KOPT-K1 (cell line): ENCODE measurements around the gene RFESD.
"Not testable (repeated sequence)": the region's sequence is repeated elsewhere in the genome, so short reads cannot be mapped to it uniquely, and the experiment has no call there.

Experiments
- H3K27ac ChIP-seq: fragments of 200-600 bp; sonication (generic); 2 replicates; pipeline ENCODE4 v1.5.1; 2016; ENCODE audit warnings: antibody characterized with exemption, mild to moderate bottlenecking, low read depth, low read length; ENCODE audit not compliant: poor library complexity, severe bottlenecking
- H3K36me3 ChIP-seq: fragments of 200-600 bp; sonication (generic); 2 replicates; pipeline ENCODE4 v1.5.1; 2017; ENCODE audit warnings: antibody characterized with exemption, mild to moderate bottlenecking, low read length, moderate library complexity; ENCODE audit not compliant: insufficient read depth
- H3K9me3 ChIP-seq: fragments of 200-600 bp; sonication (generic); 2 replicates; pipeline ENCODE4 v1.5.1; 2017; ENCODE audit warnings: antibody characterized with exemption, low read length, mild to moderate bottlenecking; ENCODE audit not compliant: insufficient read depth, poor library complexity, severe bottlenecking

Gene RFESD

DNA sequence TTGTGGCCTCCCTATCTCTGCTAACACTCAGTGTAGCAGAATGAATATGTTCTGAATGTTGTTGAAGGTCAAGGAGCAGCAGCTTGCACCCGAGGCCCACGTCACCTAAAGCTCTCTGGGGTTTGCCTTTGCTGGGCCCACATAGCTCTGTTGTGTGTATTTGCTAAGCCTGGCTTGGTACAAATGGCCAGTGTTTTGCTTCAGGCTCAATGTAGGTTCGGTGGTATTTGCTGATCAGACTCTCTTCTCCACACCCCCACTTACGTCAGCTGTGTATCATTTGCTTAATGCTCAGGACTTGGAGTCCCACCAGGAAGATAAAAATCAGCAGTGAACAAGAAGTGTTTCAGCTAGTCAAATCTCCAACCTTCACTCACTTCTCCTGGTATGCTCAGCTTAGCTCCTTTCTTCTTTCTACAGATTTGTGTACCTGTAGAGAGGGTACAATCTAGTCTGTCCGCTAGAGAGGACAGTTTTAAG lies 4.8 kb upstream of the RFESD start:
- no peak overlapping the region for H3K27ac ChIP-seq
- H3K36me3 ChIP-seq = no peaks in the 10 kb centered on the region
- no peaks in the 10 kb centered on the region for H3K9me3 ChIP-seq

DNA sequence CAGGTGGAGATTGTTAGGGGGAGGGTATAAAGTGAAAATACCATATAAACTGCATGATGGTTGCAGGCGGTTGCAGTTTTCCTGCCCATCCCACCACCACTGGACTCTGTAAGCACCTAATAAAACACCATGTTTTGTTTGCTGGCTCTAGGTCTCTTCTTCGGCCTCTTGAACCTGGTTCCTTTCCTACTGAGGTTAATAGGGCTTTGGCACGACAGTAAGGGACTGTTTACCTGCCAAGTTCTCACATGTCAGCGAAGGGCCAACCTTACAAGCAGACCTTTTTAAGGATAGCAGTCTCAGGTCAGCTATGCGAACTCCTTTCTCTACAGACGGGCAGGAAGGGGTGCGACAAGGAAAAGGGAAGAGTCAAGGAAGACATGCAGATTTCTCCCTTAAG lies 3.4 kb upstream of the RFESD start:
- Histone ChIP-seq H3K27ac (no peak overlapping the region), H3K36me3 (no peaks in the 10 kb centered on the region), H3K9me3 (no peaks in the 10 kb centered on the region)

DNA sequence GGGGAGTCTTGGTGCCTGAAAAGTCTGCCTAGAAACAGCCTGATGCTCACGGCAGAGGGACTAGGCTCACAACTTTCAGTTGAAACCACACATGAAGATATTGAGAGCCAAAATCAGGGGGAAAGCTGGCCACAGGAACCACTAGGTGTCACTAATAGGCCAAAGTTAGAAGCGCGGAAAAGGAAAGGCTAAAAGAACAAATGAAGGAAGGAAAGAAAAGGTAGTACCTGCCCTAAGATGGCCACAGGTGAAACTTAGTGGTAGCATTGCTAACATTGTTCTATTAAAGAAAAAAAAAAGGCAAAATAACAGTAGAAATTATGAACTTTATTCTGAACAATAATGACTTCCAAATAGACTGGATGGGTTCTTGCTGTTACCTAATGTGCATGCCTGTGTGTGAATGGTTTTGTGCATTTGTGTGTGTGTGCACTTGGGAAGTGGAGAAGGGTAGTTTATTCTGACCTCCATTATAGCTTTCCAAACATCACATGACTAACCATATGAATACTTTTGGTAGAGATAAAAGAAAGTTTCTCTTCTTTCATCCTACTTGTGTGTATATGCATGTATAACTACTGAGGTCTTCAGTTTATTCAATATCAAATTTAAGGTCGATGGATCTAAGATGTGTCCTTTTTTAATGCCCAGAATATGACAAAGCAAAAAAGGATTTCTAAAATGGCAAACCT lies 2.1 kb upstream of the RFESD start:
- Histone ChIP-seq H3K9me3 (no peaks in the 10 kb centered on the region), H3K27ac (peak overlapping the region; percentile 49), H3K36me3 (no peaks in the 10 kb centered on the region)

DNA sequence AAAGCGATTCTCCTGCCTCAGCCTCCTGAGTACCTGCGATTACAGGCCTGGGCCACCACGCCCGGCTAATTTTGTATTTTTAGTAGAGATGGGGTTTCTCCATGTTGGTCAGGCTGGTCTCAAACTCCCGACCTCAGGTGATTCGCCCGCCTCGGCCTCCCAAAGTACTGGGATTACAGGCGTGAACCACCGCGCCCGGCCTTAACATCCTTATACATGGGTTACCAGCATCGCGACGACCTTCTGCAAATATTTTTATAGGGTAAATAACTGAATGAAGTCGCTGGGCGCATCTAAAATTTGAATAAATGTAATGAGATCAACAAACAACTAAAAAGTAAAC lies 380 bp upstream of the RFESD start:
- H3K36me3 ChIP-seq, H3K9me3 ChIP-seq: not testable (repeated sequence)
- peak overlapping the region; percentile 95 for H3K27ac ChIP-seq

DNA sequence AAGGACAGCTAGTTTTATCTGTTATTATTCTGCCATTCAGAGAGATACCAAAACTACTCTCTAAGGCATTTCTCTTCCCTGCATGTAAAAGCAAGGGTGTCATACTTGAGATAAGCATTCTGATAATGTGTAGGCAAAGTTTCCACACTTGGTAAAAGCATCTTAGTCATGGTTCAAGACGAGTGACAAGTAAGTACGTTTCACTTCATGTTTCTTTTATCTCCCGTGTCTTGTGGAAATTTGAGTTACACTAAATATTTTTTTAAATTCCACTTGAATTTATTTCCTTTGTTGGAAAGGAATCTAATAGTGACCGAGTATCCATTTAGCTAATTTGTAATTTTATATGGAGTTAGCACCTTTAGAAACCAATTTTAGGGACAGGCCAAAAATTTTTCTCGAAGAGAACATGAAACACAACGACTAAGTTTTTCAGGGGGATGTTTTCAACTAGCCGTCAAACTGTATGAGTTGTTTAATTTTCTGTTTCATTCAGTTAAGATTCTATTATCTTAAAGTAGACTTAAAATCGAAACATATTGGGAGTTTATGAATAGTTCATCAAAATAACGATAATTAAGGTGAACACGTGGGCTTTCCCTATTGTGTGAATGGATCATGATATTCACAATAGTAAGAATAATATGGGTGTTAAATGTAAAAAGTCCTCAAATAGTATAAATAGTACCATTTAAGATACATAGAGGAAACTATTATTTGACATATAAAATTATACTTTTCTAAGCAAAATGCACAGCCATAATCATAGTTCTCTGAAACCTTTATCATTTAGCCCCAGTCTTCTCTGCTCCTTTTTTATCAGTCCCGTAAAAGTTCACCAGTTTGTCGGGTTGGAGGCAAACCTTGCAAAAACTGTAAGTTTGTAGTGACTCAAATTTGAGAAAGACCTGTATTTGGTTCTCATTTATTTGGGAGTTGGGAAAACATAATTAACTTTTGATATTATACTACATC lies 1.6 kb downstream of the RFESD start:
- Histone ChIP-seq H3K36me3 (0 out of 2 replicates have a peak, but pooled peaks cover 3% of the 10 kb centered on the region), H3K27ac (peak overlapping the region; percentile 95), H3K9me3 (no peaks in the 10 kb centered on the region)

DNA sequence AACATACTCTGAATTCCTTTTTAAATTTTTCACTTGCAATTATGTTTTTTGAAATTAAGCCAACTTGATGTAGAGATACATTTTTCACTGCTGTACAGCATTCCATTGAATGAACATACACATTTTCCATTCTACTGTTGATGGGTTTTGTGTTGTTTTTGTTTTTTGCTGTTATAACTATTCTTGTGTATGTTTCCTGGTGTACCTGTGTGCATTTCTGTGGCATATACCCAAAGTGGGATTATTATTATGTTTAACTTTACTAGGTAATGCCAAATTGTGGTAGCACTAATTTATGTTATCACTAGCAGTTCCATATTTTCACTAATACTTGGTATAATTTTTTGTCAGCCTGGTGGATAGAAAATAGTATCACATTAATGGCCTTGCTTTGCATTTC lies 2.7 kb downstream of the RFESD start:
- Histone ChIP-seq H3K9me3 (no peaks in the 10 kb centered on the region), H3K27ac (no peak overlapping the region), H3K36me3 (0 out of 2 replicates have a peak, but pooled peaks cover 5% of the 10 kb centered on the region)

DNA sequence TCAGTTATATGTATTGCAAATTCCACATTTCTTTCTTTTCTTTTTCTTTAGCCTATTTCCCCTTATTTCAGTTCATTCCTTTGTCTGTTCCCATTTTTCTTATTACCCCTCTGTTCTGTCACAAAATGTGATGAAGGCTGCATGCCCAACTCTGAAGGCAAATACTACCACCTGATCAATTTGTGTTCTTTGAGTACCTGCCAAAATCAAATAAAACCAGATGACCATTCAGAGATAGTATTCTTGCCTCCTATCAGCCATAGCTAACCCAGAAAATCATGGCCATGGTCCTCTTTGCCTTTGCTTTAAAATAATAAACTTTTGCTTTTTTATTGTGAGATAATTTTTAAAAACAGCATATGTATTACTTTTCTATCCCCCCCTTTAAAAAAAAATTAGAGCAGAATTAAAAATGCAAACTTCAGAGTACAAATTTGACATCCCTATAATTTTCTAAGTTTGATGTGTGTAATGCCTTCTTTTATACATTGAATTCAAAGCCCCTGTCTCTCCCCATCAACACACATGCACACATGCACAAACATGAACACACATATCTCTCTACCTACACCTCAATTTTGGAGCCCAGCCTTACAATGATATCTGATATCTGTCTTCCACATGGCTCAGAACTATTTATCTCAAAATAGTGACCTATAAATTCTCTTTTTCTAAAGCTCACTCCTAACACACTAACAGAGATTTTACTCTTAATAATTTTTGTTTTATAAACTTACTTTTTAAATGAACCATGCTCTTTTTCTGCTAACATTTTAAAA lies 3.5 kb downstream of the RFESD start:
- H3K36me3 ChIP-seq = 0 out of 2 replicates have a peak, but pooled peaks cover 5% of the 10 kb centered on the region
- no peaks in the 10 kb centered on the region for H3K9me3 ChIP-seq
- H3K27ac ChIP-seq = no peak overlapping the region

DNA sequence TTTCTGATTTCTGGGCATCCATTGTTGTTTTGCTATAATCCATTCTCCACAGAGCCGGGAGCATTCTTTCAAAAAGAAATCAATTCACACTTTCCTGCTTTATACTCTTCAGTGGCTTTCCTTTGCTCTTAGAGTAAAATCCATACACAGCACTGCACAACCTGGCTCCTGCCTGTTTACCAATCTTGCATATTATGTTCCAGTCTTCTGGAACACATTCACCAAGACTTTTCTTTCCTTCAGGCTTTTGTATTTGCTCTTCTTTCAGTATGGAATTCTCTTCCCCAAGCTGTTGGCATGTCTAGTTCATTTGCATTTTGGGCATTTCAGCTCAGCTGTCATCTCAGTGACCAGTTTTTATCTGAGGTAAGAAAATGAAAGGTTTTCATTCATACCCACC lies 6.3 kb downstream of the RFESD start:
- no peaks in the 10 kb centered on the region for H3K9me3 ChIP-seq
- no peak overlapping the region for H3K27ac ChIP-seq
- 0 out of 2 replicates have a peak, but pooled peaks cover 5% of the 10 kb centered on the region for H3K36me3 ChIP-seq

DNA sequence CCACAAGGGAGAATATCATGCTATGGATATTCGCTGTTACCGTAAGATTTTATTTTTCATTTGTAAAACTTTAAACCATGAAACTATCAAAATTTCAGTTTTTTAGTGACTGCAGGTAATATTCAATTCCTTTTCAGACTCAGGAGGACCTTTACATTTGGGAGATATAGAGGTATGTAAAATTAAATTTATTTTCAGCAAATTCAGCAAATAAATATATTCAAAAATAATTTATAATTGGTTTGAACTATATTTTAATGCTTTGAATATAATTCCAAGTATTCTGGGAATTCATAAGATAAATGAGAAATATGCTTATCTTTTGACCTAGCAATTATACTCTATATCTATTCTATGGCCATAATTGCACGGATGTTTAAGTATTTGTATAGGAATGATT lies 7.6 kb downstream of the RFESD start:
- H3K9me3 ChIP-seq = no peaks in the 10 kb centered on the region
- H3K27ac ChIP-seq = no peak overlapping the region
- 0 out of 2 replicates have a peak, but pooled peaks cover 5% of the 10 kb centered on the region for H3K36me3 ChIP-seq

DNA sequence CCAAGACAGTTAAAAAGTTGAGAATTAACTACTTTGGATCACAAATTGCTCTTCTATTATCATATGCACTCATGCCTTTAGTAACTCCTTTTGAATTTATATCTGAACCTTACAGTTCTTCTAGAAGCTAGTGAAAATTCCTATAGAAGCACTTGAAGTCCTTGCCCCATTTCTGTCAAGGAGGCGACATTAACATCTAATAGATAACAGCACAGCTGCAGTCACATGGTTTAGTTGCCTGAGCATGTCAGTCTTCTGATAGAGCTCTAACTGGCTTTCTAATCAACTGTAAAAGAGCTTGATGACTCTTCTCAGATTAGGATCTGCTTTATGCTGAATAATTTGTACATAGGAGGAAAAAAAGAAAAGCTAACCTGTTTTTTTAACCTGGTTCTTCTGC lies 9.0 kb downstream of the RFESD start:
- Histone ChIP-seq H3K36me3 (0 out of 2 replicates have a peak, but pooled peaks cover 5% of the 10 kb centered on the region), H3K27ac (no peak overlapping the region), H3K9me3 (no peaks in the 10 kb centered on the region)

DNA sequence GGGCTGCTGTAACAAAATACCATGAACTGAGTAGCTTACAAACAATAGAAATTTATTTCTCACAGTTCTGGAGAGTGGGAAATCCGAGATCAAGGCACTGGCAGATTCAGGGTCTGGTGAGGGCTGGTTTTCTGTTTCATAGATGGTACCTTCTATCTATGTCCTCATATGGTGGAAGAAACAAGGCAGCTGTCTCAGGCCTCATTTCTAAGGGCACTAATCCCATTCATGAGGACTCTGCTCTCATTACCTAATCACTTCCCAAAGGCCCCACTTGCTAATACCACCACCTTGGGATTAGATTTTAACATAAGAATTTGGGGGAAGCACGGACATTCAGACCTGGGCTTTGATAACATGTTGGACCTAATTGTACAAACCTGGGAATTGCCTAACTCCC lies 13.5 kb downstream of the RFESD start:
- H3K27ac ChIP-seq = no peak overlapping the region
- no peaks in the 10 kb centered on the region for H3K9me3 ChIP-seq
- H3K36me3 ChIP-seq = no peaks in the 10 kb centered on the region

DNA sequence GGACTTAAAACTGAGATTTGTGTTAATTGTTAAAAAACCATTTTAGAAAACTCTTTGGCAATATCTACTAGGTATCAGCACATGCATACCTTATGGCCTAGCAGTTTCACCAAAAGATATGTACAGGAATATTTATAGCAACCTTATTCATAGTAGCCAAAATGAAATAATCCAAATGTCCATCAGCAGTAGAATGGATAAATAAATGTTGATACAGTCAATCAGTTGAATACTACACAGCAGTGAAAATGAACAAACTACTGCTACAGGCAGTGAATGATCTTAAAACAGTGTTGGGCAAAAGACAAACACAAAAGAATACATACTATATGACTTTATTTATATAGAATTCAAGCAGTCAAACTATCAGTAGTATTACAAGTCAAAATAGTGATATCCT lies 16.4 kb downstream of the RFESD start:
- Histone ChIP-seq H3K36me3 (no peaks in the 10 kb centered on the region), H3K9me3 (no peaks in the 10 kb centered on the region), H3K27ac (no peak overlapping the region)

DNA sequence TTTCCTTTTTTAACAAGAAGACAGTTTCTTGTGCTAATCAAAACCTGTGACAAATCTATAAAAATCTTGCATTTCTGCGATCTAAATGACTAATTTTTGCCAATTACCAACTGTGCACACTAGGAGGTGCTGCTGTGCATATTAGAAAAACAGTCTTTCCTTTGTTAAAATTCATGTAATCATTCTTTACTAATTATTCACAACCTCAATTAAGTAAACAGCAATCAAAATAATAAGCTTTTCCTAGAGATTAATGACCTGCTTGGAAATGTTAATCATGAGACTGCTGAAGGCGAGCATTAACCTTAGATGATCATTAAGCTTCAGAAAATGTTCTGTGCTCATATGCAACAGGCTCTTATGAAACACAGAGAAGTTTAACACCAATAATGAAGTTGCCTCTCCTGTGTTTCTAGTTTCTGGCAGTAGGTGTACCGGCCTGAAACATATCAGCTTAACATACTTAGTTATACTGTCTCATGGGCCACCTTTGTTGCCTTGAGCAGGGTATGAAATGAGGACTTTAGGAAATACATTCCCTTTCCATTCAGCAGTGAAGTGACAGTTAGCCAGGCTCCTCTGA lies 17.7 kb downstream of the RFESD start:
- Histone ChIP-seq H3K9me3 (no peaks in the 10 kb centered on the region), H3K27ac (no peak overlapping the region), H3K36me3 (no peaks in the 10 kb centered on the region)

DNA sequence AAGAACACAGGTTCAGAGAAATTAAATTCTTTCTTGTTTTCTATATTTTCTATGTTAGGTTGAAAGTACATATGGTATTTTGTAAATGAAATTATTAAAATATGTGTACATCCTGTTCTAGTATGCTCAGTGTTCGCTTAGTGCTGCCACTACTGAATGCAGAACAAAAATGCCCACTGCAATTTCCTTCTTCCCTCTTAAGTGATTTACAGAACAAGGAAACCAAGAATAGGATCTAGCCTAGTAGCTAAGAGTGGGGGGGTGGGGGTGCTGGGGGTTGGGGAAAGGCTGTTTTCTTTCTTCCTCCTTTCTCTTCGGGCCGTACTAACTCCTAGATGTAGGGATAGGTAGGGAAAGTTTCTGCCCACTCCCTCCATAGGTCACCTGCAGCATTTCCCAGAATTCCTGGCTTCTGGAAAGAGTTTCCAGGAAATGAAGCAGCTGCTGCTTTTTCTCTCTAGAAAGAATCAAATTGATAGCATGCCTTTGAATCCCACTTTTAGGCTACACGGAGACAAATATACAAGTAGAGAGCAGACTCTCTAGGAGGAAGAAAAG lies 20.6 kb downstream of the RFESD start:
- Histone ChIP-seq H3K9me3 (no peaks in the 10 kb centered on the region), H3K36me3 (no peaks in the 10 kb centered on the region), H3K27ac (no peak overlapping the region)
